H1 (cell line): ENCODE results near the gene ASB1. TPM values are rescaled to one million over a fixed set of nuclear protein-coding genes. Genes with fewer than 3 reads are reported as not detected.

Experiments used
- CTCF ChIA-PET: fragments of 300-600 bp; sonication (Branson Sonifier 250); formaldehyde crosslinking; loops from one replicate; lab custom pipeline; 2021; ENCODE audit not compliant: partially characterized antibody; lab: Charles Lee
- POLR2A ChIA-PET: fragments of 300-600 bp; sonication (Branson Sonifier 250); formaldehyde crosslinking; loops from one replicate; lab custom pipeline; 2021; ENCODE audit warnings: inconsistent platforms; ENCODE audit not compliant: partially characterized antibody; lab: Charles Lee
- DNase-seq, 2 experiments: peaks; one replicate each; pipeline versions ENCODE4 v3.0.0 to v3.0.0-alpha.2; 2010 to 2022; ENCODE audit warnings: low spot score in 2 of 2, low read depth in 1 of 2, mixed read lengths in 1 of 2
- FAIRE-seq: peaks from 2 replicates; lab custom pipeline; 2011; peaks lifted over from hg19 to GRCh38; lab: Jason Lieb, UNC
- H2AFZ ChIP-seq: 2 replicates; pipeline ENCODE4 v1.8.1; 2012; ENCODE audit warnings: low read length, inconsistent platforms
- H2AK5ac ChIP-seq: 2 replicates; pipeline ENCODE4 v1.6.1; 2013; ENCODE audit warnings: low read depth, low read length
- H2BK120ac ChIP-seq: replicated peaks from 2 replicates; pipeline ENCODE3; 2013; ENCODE audit warnings: low read depth, low read length, inconsistent platforms
- H2BK12ac ChIP-seq: 2 replicates; pipeline ENCODE4 v1.6.1; 2013; ENCODE audit warnings: low read depth, low read length
- H2BK15ac ChIP-seq: 2 replicates; pipeline ENCODE4 v1.6.1; 2013; ENCODE audit warnings: low read length
- H2BK20ac ChIP-seq: 2 replicates; pipeline ENCODE4 v1.6.1; 2013; ENCODE audit warnings: low read length
- H2BK5ac ChIP-seq: 2 replicates; pipeline ENCODE4 v1.6.1; 2013; ENCODE audit warnings: low read depth, low read length
- H3K14ac ChIP-seq: 2 replicates; pipeline ENCODE4 v1.6.1; 2013; ENCODE audit warnings: inconsistent platforms; ENCODE audit not compliant: insufficient read length
- H3K18ac ChIP-seq: 2 replicates; pipeline ENCODE4 v1.6.1; 2013; ENCODE audit warnings: low read length; ENCODE audit errors: extremely low read depth
- H3K23ac ChIP-seq: 2 replicates; pipeline ENCODE4 v1.6.1; 2013; ENCODE audit warnings: inconsistent platforms; ENCODE audit not compliant: insufficient read length
- H3K23me2 ChIP-seq: 2 replicates; pipeline ENCODE4 v1.6.1; 2013; ENCODE audit warnings: low read depth, low read length
- H3K27ac ChIP-seq: 2 replicates; pipeline ENCODE4 v1.6.1; 2011; ENCODE audit warnings: low read depth, low read length, inconsistent platforms
- H3K27me3 ChIP-seq, 4 experiments: replicated peaks in 1 of 4; 1 replicate in 1 of 4; 2 replicates in 3 of 4; pipeline versions ENCODE4 v1.6.1 to v1.8.1; 2011 to 2013; ENCODE audit warnings: low read length in 3 of 4, mild to moderate bottlenecking in 3 of 4, inconsistent platforms in 2 of 4, mixed read lengths in 2 of 4, moderate library complexity in 1 of 4; ENCODE audit not compliant: control insufficient read depth in 3 of 4, insufficient read depth in 3 of 4; ENCODE audit errors: extremely low read depth in 1 of 4
- H3K36me3 ChIP-seq, 4 experiments: 2 replicates each; pipeline versions ENCODE4 v1.6.1 to v1.8.1; 2011 to 2013; ENCODE audit warnings: mild to moderate bottlenecking in 4 of 4, low read length in 3 of 4, moderate library complexity in 2 of 4, control low read depth in 1 of 4, inconsistent platforms in 1 of 4; ENCODE audit not compliant: insufficient read depth in 4 of 4, control insufficient read depth in 2 of 4
- H3K4ac ChIP-seq: replicated peaks from 2 replicates; pipeline ENCODE3; 2013; ENCODE audit warnings: low read length, low read depth, mixed read lengths, inconsistent platforms; ENCODE audit not compliant: insufficient read length
- H3K4me1 ChIP-seq, 4 experiments: replicated peaks in 1 of 4; 1 replicate in 1 of 4; 2 replicates in 3 of 4; pipeline versions ENCODE4 v1.6.1 to v1.8.1; 2011 to 2013; ENCODE audit warnings: low read length in 3 of 4, inconsistent platforms in 2 of 4, mixed read lengths in 1 of 4; ENCODE audit not compliant: insufficient read depth in 4 of 4, control insufficient read depth in 3 of 4
- H3K4me2 ChIP-seq, 2 experiments: 2 replicates each; pipeline versions ENCODE4 v1.6.1 to v1.8.1; 2011 to 2013; ENCODE audit warnings: low read depth in 2 of 2, low read length in 2 of 2, control low read depth in 1 of 2, inconsistent platforms in 1 of 2, mild to moderate bottlenecking in 1 of 2; ENCODE audit not compliant: insufficient read depth in 1 of 2
- H3K4me3 ChIP-seq, 4 experiments: fragments of 200-600, 300-600 bp in 1 of 4; sonication (generic), shearing (Covaris generic), sonication (Bioruptor Twin) in 1 of 4; 2 replicates each; pipeline versions ENCODE4 v1.5.1 to v1.8.1; 2011 to 2016; ENCODE audit warnings: low read length in 4 of 4, low read depth in 3 of 4, control low read depth in 2 of 4, inconsistent platforms in 2 of 4, mild to moderate bottlenecking in 2 of 4, mixed read lengths in 1 of 4, moderate library complexity in 1 of 4; ENCODE audit not compliant: insufficient read depth in 2 of 4; ENCODE audit errors: extremely low read depth in 1 of 4
- H3K56ac ChIP-seq: replicated peaks from 2 replicates; pipeline ENCODE3; 2013; ENCODE audit warnings: low read depth, mild to moderate bottlenecking, mixed read lengths, low read length, inconsistent platforms; ENCODE audit not compliant: insufficient read length
- H3K79me1 ChIP-seq: 2 replicates; pipeline ENCODE4 v1.6.1; 2013; ENCODE audit warnings: low read depth, low read length, control low read depth
- H3K79me2 ChIP-seq, 2 experiments: 2 replicates each; pipeline versions ENCODE4 v1.6.1 to v1.8.1; 2012 to 2013; ENCODE audit warnings: low read length in 2 of 2, mild to moderate bottlenecking in 2 of 2, inconsistent platforms in 1 of 2; ENCODE audit not compliant: insufficient read depth in 2 of 2, control insufficient read depth in 1 of 2
- H3K9ac ChIP-seq, 4 experiments: replicated peaks in 1 of 4; 1 replicate in 1 of 4; 2 replicates in 3 of 4; pipeline versions ENCODE4 v1.6.1 to v1.8.1; 2011 to 2013; ENCODE audit warnings: low read depth in 3 of 4, low read length in 3 of 4, control low read depth in 2 of 4, mild to moderate bottlenecking in 2 of 4, moderate library complexity in 2 of 4, inconsistent platforms in 1 of 4; ENCODE audit errors: extremely low read depth in 1 of 4
- H3K9me3 ChIP-seq, 2 experiments: 2 replicates each; pipeline versions ENCODE4 v1.6.1 to v1.8.1; 2012 to 2013; ENCODE audit warnings: mild to moderate bottlenecking in 2 of 2, moderate library complexity in 2 of 2, control low read depth in 1 of 2, inconsistent platforms in 1 of 2, low read depth in 1 of 2, low read length in 1 of 2, mixed read lengths in 1 of 2; ENCODE audit not compliant: insufficient read depth in 2 of 2
- H4K20me1 ChIP-seq, 2 experiments: replicated peaks in 1 of 2; 2 replicates each; pipeline versions ENCODE3 to v1.8.1; 2011 to 2013; ENCODE audit warnings: inconsistent platforms in 2 of 2, low read length in 2 of 2, mild to moderate bottlenecking in 1 of 2; ENCODE audit not compliant: insufficient read depth in 2 of 2, control insufficient read depth in 1 of 2
- H4K5ac ChIP-seq: 2 replicates; pipeline ENCODE4 v1.6.1; 2013; ENCODE audit warnings: low read length, low read depth, mixed read lengths, inconsistent platforms; ENCODE audit not compliant: insufficient read length
- H4K8ac ChIP-seq: 2 replicates; pipeline ENCODE4 v1.8.0; 2013; ENCODE audit warnings: mild to moderate bottlenecking, moderate library complexity, low read length, inconsistent platforms; ENCODE audit not compliant: insufficient read depth; ENCODE audit errors: extremely low read depth
- H4K91ac ChIP-seq: replicated peaks from 2 replicates; pipeline ENCODE3; 2013; ENCODE audit warnings: low read length, mixed read lengths, inconsistent platforms; ENCODE audit not compliant: insufficient read length
- BACH1 ChIP-seq: IDR thresholded peaks from 2 replicates; pipeline ENCODE4 v1.6.1; 2012; ENCODE audit warnings: low read length, improper control_type of control experiment
- CREB1 ChIP-seq: IDR thresholded peaks from 2 replicates; pipeline ENCODE4 v1.6.1; 2012; ENCODE audit warnings: inconsistent platforms
- EZH2 ChIP-seq: fragments of 200-600 bp; sonication (generic); IDR thresholded peaks from 2 replicates; pipeline ENCODE4 v1.7.1; 2012; ENCODE audit warnings: low read depth, mild to moderate bottlenecking, moderate library complexity, low read length, inconsistent platforms; ENCODE audit not compliant: severe bottlenecking
- FOSL1 ChIP-seq: IDR thresholded peaks from 2 replicates; pipeline ENCODE4 v1.6.1; 2011; ENCODE audit warnings: mild to moderate bottlenecking, low read depth, low read length, moderate library complexity; ENCODE audit not compliant: insufficient read depth
- MAFK ChIP-seq: IDR thresholded peaks from 2 replicates; pipeline ENCODE4 v1.6.1; 2012; ENCODE audit warnings: low read depth, mild to moderate bottlenecking, improper control_type of control experiment, low read length
- NRF1 ChIP-seq: IDR thresholded peaks from 2 replicates; pipeline ENCODE4 v1.6.1; 2011; ENCODE audit warnings: mild to moderate bottlenecking, low read depth, low read length, improper control_type of control experiment
- RFX5 ChIP-seq: IDR thresholded peaks from 2 replicates; pipeline ENCODE4 v1.6.1; 2011; ENCODE audit warnings: low read depth, low read length, improper control_type of control experiment, borderline replicate concordance
- SIRT6 ChIP-seq: IDR thresholded peaks from one replicate; pipeline ENCODE4 v1.7.1; 2012; ENCODE audit warnings: low read length, inconsistent platforms
- SP1 ChIP-seq: IDR thresholded peaks from 2 replicates; pipeline ENCODE4 v1.6.1; 2011; ENCODE audit warnings: low read depth, low read length
- SP2 ChIP-seq: IDR thresholded peaks from 2 replicates; pipeline ENCODE4 v1.6.1; 2012; ENCODE audit warnings: mild to moderate bottlenecking, low read length, inconsistent platforms
- TEAD4 ChIP-seq: IDR thresholded peaks from 2 replicates; pipeline ENCODE4 v1.6.1; 2012; ENCODE audit warnings: low read depth, low read length, inconsistent platforms, mixed read lengths
- ZNF274 ChIP-seq: IDR thresholded peaks from 2 replicates; pipeline ENCODE4 v1.7.0; 2012; ENCODE audit warnings: low read length, borderline replicate concordance; ENCODE audit errors: extremely low read depth
- WGBS, 2 experiments: shearing (Covaris generic) in 1 of 2; methylation state at CpG; one replicate each; pipeline versions ENCODE4 v1.1.6 to v1.1.7; 2013 to 2015; ENCODE audit warnings: low lambda C conversion rate in 2 of 2, mixed read lengths in 2 of 2, inconsistent platforms in 1 of 2, low coverage in 1 of 2, missing lambda C conversion rate in 1 of 2; ENCODE audit not compliant: insufficient replicate concordance in 2 of 2, insufficient coverage in 1 of 2, insufficient read length in 1 of 2; ENCODE audit errors: extremely low coverage in 1 of 2, missing lambda C conversion rate in 1 of 2; 5-methylcytosine and 5-hydroxymethylcytosine counted together
- polyA plus RNA-seq, 7 experiments: library from polyadenylated mRNA; depleted of rRNA in 3 of 7; stranded (reverse) in 5 of 7; unstranded in 2 of 7; fragments of >200 nt in 5 of 7; fragments of 200-250 nt in 2 of 7; gene quantifications; 1 replicate in 5 of 7; 2 replicates in 1 of 7; 4 replicates in 1 of 7; pipeline versions ENCODE4 v1.2.1 to v1.2.3, GENCODE V29; 2011 to 2013; ENCODE audit warnings: missing spikeins in 2 of 7, mixed read lengths in 2 of 7
- total RNA-seq: library from RNA; stranded (reverse); fragmentation: NEBNext Ultra II Directional; extraction: Animal tissue kit (Norgen Biotek cat#: 25700); gene quantifications from 2 replicates; pipeline ENCODE4 v1.2.1, GENCODE V29; 2021

ASB1 gene
- total and polyA plus RNA-seq, 2 of the 8 experiments (the other 6 are each of a cell fraction or from before 2014, with no cell fraction given): 24.1 to 36.0 TPM

GRCh38 chr2:238484522-238485452 lies 58.1 kb downstream of the ASB1 start:
- H3K4me2 ChIP-seq: no peak overlapping the region; a peak in 1 of 4 replicates
- H3K36me3 ChIP-seq: peaks cover 0 to 6% (median 0%) of the 10 kb centered on the region in 4 experiments; a peak in 1 of 8 replicates
- no peak overlapping the region; the same call in 1 of the 2 replicates for H4K8ac ChIP-seq
- ChIA-PET CTCF (no interaction called here), POLR2A (no interaction called here)
- peaks cover 0 to 22% of the 10 kb centered on the region in 2 experiments for H4K20me1 ChIP-seq
- H3K4me1 ChIP-seq: peaks cover 0 to 4% (median 0%) of the 10 kb centered on the region in 4 experiments; a peak in 3 of 7 replicates
- DNase-seq (no peak), FAIRE-seq (no peak)
- H2AK5ac ChIP-seq: peak overlapping the region; percentile 67; the same call in 1 of the 2 replicates
- peak overlapping the region; percentile 43 for H3K14ac ChIP-seq
- H3K79me2 ChIP-seq: no peaks in the 10 kb centered on the region
- H3K9me3 ChIP-seq: peaks cover 12 to 17% of the 10 kb centered on the region in 2 experiments; a peak in 3 of 4 replicates
- no peak overlapping the region for H2BK5ac ChIP-seq
- peak overlapping the region; percentile 65 for H4K91ac ChIP-seq
- H2AFZ ChIP-seq: peak overlapping the region; percentile 78
- 86% methylated on average over 20 of the region's 23 CpGs; no CpG with 5 or more reads in 1 of the 2 experiments for WGBS, 2 experiments
- no peak overlapping the region for H2BK120ac ChIP-seq
- peak overlapping the region in 2 of 4 experiments; percentile 25 to 29; a peak in 1 of 7 replicates for H3K9ac ChIP-seq
- H3K4me3 ChIP-seq: no peak overlapping the region
- H2BK15ac ChIP-seq: no peak overlapping the region
- no peak overlapping the region for H2BK20ac ChIP-seq
- H3K23ac ChIP-seq: peak overlapping the region; percentile 99
- H3K56ac ChIP-seq: peak overlapping the region; percentile 98
- H3K27me3 ChIP-seq: no peaks in the 10 kb centered on the region; a peak in 1 of 7 replicates
- H3K4ac ChIP-seq: peak overlapping the region; percentile 53
- no peak overlapping the region for H3K18ac ChIP-seq
- H2BK12ac ChIP-seq: peak overlapping the region; percentile 80; the same call in 1 of the 2 replicates
- 0 out of 2 replicates have a peak, but pooled peaks cover 3% of the 10 kb centered on the region for H3K79me1 ChIP-seq
- H4K5ac ChIP-seq: no peak overlapping the region
- 0 out of 2 replicates have a peak overlapping the region, but pooled peaks have one; percentile 34 for H3K27ac ChIP-seq
- peaks cover 22% of the 10 kb centered on the region for H3K23me2 ChIP-seq
- TF ChIP-seq TEAD4 (no peak), MAFK (no peak), FOSL1 (no peak), SIRT6 (no peak), CREB1 (no peak), NRF1 (no peak), ZNF274 (no peak), BACH1 (no peak), RFX5 (no peak), SP1 (no peak), EZH2 (no peak), SP2 (no peak)
